Mesenchymal stem cell (in vitro differentiated cells and primary cell): Measurements from ENCODE around the gene PIEZO1.

Source experiments
- DNase-seq: peaks from one replicate; pipeline ENCODE4 v3.0.0-alpha.2; 2013
- H2AFZ ChIP-seq: one replicate; pipeline ENCODE4 v1.6.1; 2013; ENCODE audit warnings: low read depth, mild to moderate bottlenecking, control low read depth, inconsistent platforms, low read length, moderate library complexity
- H2AK5ac ChIP-seq: 2 replicates; pipeline ENCODE4 v1.6.1; 2013; ENCODE audit warnings: low read length, moderate library complexity, mild to moderate bottlenecking, inconsistent platforms; ENCODE audit not compliant: severe bottlenecking
- H2BK120ac ChIP-seq: one replicate; pipeline ENCODE4 v1.6.1; 2013; ENCODE audit warnings: low read depth, mild to moderate bottlenecking, inconsistent platforms, low read length, moderate library complexity
- H2BK12ac ChIP-seq, 2 experiments: one replicate each; pipeline ENCODE4 v1.6.1; 2013; ENCODE audit warnings: inconsistent platforms in 2 of 2, low read length in 2 of 2, mild to moderate bottlenecking in 2 of 2, moderate library complexity in 2 of 2, control low read depth in 1 of 2
- H2BK15ac ChIP-seq: one replicate; pipeline ENCODE4 v1.6.1; 2013; ENCODE audit warnings: mild to moderate bottlenecking, low read depth, inconsistent platforms; ENCODE audit not compliant: poor library complexity, severe bottlenecking
- H2BK5ac ChIP-seq: 2 replicates; pipeline ENCODE4 v1.6.1; 2013; ENCODE audit warnings: low read depth, mild to moderate bottlenecking, low read length, control low read depth, inconsistent platforms; ENCODE audit not compliant: poor library complexity, severe bottlenecking
- H3K14ac ChIP-seq, 2 experiments: one replicate each; pipeline ENCODE4 v1.6.1; 2013; ENCODE audit warnings: inconsistent platforms in 2 of 2, low read length in 2 of 2, control low read depth in 1 of 2, mild to moderate bottlenecking in 1 of 2, moderate library complexity in 1 of 2
- H3K18ac ChIP-seq, 2 experiments: one replicate each; pipeline ENCODE4 v1.6.1; 2013; ENCODE audit warnings: inconsistent platforms in 2 of 2, low read length in 2 of 2, control low read depth in 1 of 2, low read depth in 1 of 2, mild to moderate bottlenecking in 1 of 2
- H3K23ac ChIP-seq, 2 experiments: one replicate each; pipeline ENCODE4 v1.6.1; 2013; ENCODE audit warnings: inconsistent platforms in 2 of 2, low read length in 2 of 2, mild to moderate bottlenecking in 2 of 2, moderate library complexity in 2 of 2, control low read depth in 1 of 2
- H3K27ac ChIP-seq: 2 replicates; pipeline ENCODE4 v1.5.1; 2013; ENCODE audit warnings: mild to moderate bottlenecking, moderate library complexity, low read length, control low read depth, inconsistent platforms; ENCODE audit not compliant: poor library complexity, severe bottlenecking
- H3K27me3 ChIP-seq, 2 experiments: 2 replicates each; pipeline versions ENCODE4 v1.6.1 to v1.7.0; 2013; ENCODE audit warnings: low read length in 2 of 2, mild to moderate bottlenecking in 2 of 2, moderate library complexity in 2 of 2, control low read depth in 1 of 2, inconsistent platforms in 1 of 2; ENCODE audit not compliant: control insufficient read depth in 1 of 2, insufficient read depth in 1 of 2
- H3K36me3 ChIP-seq, 2 experiments: 2 replicates each; pipeline versions ENCODE4 v1.6.1 to v1.7.0; 2013; ENCODE audit warnings: low read length in 2 of 2, control low read depth in 1 of 2, inconsistent platforms in 1 of 2, low read depth in 1 of 2, mild to moderate bottlenecking in 1 of 2; ENCODE audit not compliant: insufficient read depth in 2 of 2, control insufficient read depth in 1 of 2
- H3K4ac ChIP-seq, 2 experiments: one replicate each; pipeline ENCODE4 v1.6.1; 2013; ENCODE audit warnings: inconsistent platforms in 2 of 2, low read length in 2 of 2, mild to moderate bottlenecking in 2 of 2, moderate library complexity in 2 of 2, control low read depth in 1 of 2, low read depth in 1 of 2
- H3K4me1 ChIP-seq: 2 replicates; pipeline ENCODE4 v1.6.1; 2013; ENCODE audit warnings: low read depth, low read length, control low read depth; ENCODE audit not compliant: control insufficient read depth, insufficient read depth
- H3K4me2 ChIP-seq: 2 replicates; pipeline ENCODE4 v1.6.1; 2013; ENCODE audit warnings: low read length, mild to moderate bottlenecking, inconsistent platforms; ENCODE audit not compliant: poor library complexity, severe bottlenecking
- H3K4me3 ChIP-seq, 2 experiments: 2 replicates each; pipeline versions ENCODE4 v1.5.1 to v1.7.0; 2013; ENCODE audit warnings: low read length in 2 of 2, mild to moderate bottlenecking in 2 of 2, control low read depth in 1 of 2, low read depth in 1 of 2; ENCODE audit not compliant: insufficient read depth in 1 of 2
- H3K79me1 ChIP-seq: replicated peaks from 2 replicates; pipeline ENCODE4 v1.6.1; 2013; ENCODE audit warnings: mild to moderate bottlenecking, control low read depth, low read length, inconsistent platforms; ENCODE audit not compliant: poor library complexity, severe bottlenecking
- H3K9ac ChIP-seq: 2 replicates; pipeline ENCODE4 v1.7.0; 2013; ENCODE audit warnings: mild to moderate bottlenecking, low read length, moderate library complexity
- H3K9me3 ChIP-seq: 2 replicates; pipeline ENCODE4 v1.7.0; 2013; ENCODE audit warnings: mild to moderate bottlenecking, low read length; ENCODE audit not compliant: control insufficient read depth
- H4K8ac ChIP-seq: one replicate; pipeline ENCODE4 v1.6.1; 2013; ENCODE audit warnings: inconsistent platforms, mild to moderate bottlenecking, low read length, moderate library complexity
- H4K91ac ChIP-seq: one replicate; pipeline ENCODE4 v1.6.1; 2013; ENCODE audit warnings: mild to moderate bottlenecking, low read length, inconsistent platforms
- WGBS: methylation state at CpG from one replicate; pipeline ENCODE4 v1.1.7; 2013; ENCODE audit warnings: mixed read lengths; 5-methylcytosine and 5-hydroxymethylcytosine counted together

The PIEZO1 gene

GRCh38 chr16:88713568-88714419 is 71.2 kb downstream of the PIEZO1 start:
- H2AK5ac ChIP-seq: no peak overlapping the region
- H2AFZ ChIP-seq: no peak overlapping the region
- no peak overlapping the region for H3K27ac ChIP-seq
- H2BK15ac ChIP-seq: no peak overlapping the region
- no peak overlapping the region for H4K8ac ChIP-seq
- no peak overlapping the region for H3K4me3 ChIP-seq
- no peak overlapping the region for H3K4ac ChIP-seq
- H4K91ac ChIP-seq: no peak overlapping the region
- H2BK12ac ChIP-seq: no peak overlapping the region
- peaks cover 5% of the 10 kb centered on the region for H3K4me1 ChIP-seq
- DNase-seq: no peak
- H2BK5ac ChIP-seq: no peak overlapping the region
- no peak overlapping the region for H3K9ac ChIP-seq
- peaks cover 28% of the 10 kb centered on the region for H3K79me1 ChIP-seq
- peaks cover 56 to 82% of the 10 kb centered on the region in 2 experiments for H3K36me3 ChIP-seq
- H3K27me3 ChIP-seq: no peaks in the 10 kb centered on the region
- H3K23ac ChIP-seq: no peak overlapping the region
- 89% methylated on average over 30 of the region's 30 CpGs for WGBS
- H3K18ac ChIP-seq: no peak overlapping the region
- no peak overlapping the region for H3K14ac ChIP-seq
- H3K4me2 ChIP-seq: no peak overlapping the region
- no peaks in the 10 kb centered on the region for H3K9me3 ChIP-seq
- no peak overlapping the region for H2BK120ac ChIP-seq

GRCh38 chr16:88713054-88713453 is 72.0 kb downstream of the PIEZO1 start:
- WGBS: 93% methylated on average over 9 of the region's 15 CpGs
- H2BK5ac ChIP-seq: no peak overlapping the region
- no peak overlapping the region for H3K23ac ChIP-seq
- no peak overlapping the region for H2BK12ac ChIP-seq
- peaks cover 49 to 82% of the 10 kb centered on the region in 2 experiments for H3K36me3 ChIP-seq
- no peak overlapping the region for H3K4me2 ChIP-seq
- H3K4ac ChIP-seq: no peak overlapping the region
- H3K9ac ChIP-seq: no peak overlapping the region
- no peak overlapping the region for H2BK120ac ChIP-seq
- H3K79me1 ChIP-seq: peaks cover 31% of the 10 kb centered on the region
- DNase-seq: no peak
- peaks cover 8% of the 10 kb centered on the region for H3K4me1 ChIP-seq
- no peak overlapping the region for H4K91ac ChIP-seq
- no peak overlapping the region for H3K27ac ChIP-seq
- no peaks in the 10 kb centered on the region for H3K9me3 ChIP-seq
- H4K8ac ChIP-seq: no peak overlapping the region
- H3K18ac ChIP-seq: no peak overlapping the region
- no peak overlapping the region for H2AFZ ChIP-seq
- H2AK5ac ChIP-seq: no peak overlapping the region
- H3K14ac ChIP-seq: no peak overlapping the region
- no peak overlapping the region for H3K4me3 ChIP-seq
- H3K27me3 ChIP-seq: no peaks in the 10 kb centered on the region
- no peak overlapping the region for H2BK15ac ChIP-seq

GRCh38 chr16:88712362-88712979 is 72.5 kb downstream of the PIEZO1 start:
- H3K4ac ChIP-seq: no peak overlapping the region
- WGBS: 91% methylated on average over 21 of the region's 25 CpGs
- no peak overlapping the region for H2BK15ac ChIP-seq
- H2BK5ac ChIP-seq: no peak overlapping the region
- H3K18ac ChIP-seq: no peak overlapping the region
- no peak overlapping the region for H3K9ac ChIP-seq
- H3K14ac ChIP-seq: no peak overlapping the region
- no peak overlapping the region for H2BK120ac ChIP-seq
- H3K27me3 ChIP-seq: no peaks in the 10 kb centered on the region
- H4K91ac ChIP-seq: no peak overlapping the region
- H3K9me3 ChIP-seq: no peaks in the 10 kb centered on the region
- no peak overlapping the region for H3K27ac ChIP-seq
- H3K4me3 ChIP-seq: no peak overlapping the region
- no peak for DNase-seq
- H3K36me3 ChIP-seq: peaks cover 43 to 79% of the 10 kb centered on the region in 2 experiments
- no peak overlapping the region for H3K23ac ChIP-seq
- peaks cover 9% of the 10 kb centered on the region for H3K4me1 ChIP-seq
- no peak overlapping the region for H4K8ac ChIP-seq
- H2BK12ac ChIP-seq: no peak overlapping the region
- H3K4me2 ChIP-seq: no peak overlapping the region
- H3K79me1 ChIP-seq: peaks cover 31% of the 10 kb centered on the region
- no peak overlapping the region for H2AFZ ChIP-seq
- no peak overlapping the region for H2AK5ac ChIP-seq

- no peak overlapping the region for H3K4me2 ChIP-seq
- H3K4me3 ChIP-seq: no peak overlapping the region
- H4K91ac ChIP-seq: no peak overlapping the region
- 89% methylated on average over 18 of the region's 18 CpGs for WGBS
- no peak overlapping the region for H2BK120ac ChIP-seq
- H3K27me3 ChIP-seq: no peaks in the 10 kb centered on the region
- no peak overlapping the region for H2BK12ac ChIP-seq
- no peak for DNase-seq
- H3K9ac ChIP-seq: no peak overlapping the region
- no peak overlapping the region for H2BK15ac ChIP-seq
- H3K18ac ChIP-seq: no peak overlapping the region
- no peak overlapping the region for H2AK5ac ChIP-seq
- H3K27ac ChIP-seq: no peak overlapping the region
- H2BK5ac ChIP-seq: no peak overlapping the region
- no peak overlapping the region for H3K14ac ChIP-seq
- H2AFZ ChIP-seq: no peak overlapping the region
- H4K8ac ChIP-seq: no peak overlapping the region
- H3K4ac ChIP-seq: no peak overlapping the region
- peaks cover 37 to 73% of the 10 kb centered on the region in 2 experiments for H3K36me3 ChIP-seq
- H3K4me1 ChIP-seq: peaks cover 15% of the 10 kb centered on the region
- no peaks in the 10 kb centered on the region for H3K9me3 ChIP-seq
- no peak overlapping the region for H3K23ac ChIP-seq
- H3K79me1 ChIP-seq: peaks cover 33% of the 10 kb centered on the region
Measured at GRCh38 chr16:88711750-88712340, 73.2 kb downstream of the PIEZO1 start.
